HEK293 (cell line): ENCODE data around the gene NYAP2.

Experiments
- CTCF ChIA-PET: fragments of 350-600 bp; formaldehyde crosslinking; extraction: SDS; loops from one replicate; lab custom pipeline; 2021; ENCODE audit warnings: antibody characterized with exemption; lab: Yijun Ruan, JAX
- POLR2A ChIA-PET: fragments of 300-600 bp; formaldehyde crosslinking; extraction: SDS; loops from one replicate; lab custom pipeline; 2020; ENCODE audit warnings: antibody characterized with exemption, inconsistent platforms; lab: Yijun Ruan, JAX
- H3K27ac ChIP-seq: fragments of 200-500 bp; sonication (Bioruptor generic); 2 replicates; pipeline ENCODE4 v1.5.1; 2014; ENCODE audit warnings: low read depth, low read length, control low read depth, inconsistent platforms; ENCODE audit errors: extremely low read depth
- H3K36me3 ChIP-seq, 2 experiments: fragments of 200-500 bp in 1 of 2; sonication (Bioruptor generic) in 1 of 2; 1 replicate in 1 of 2; 2 replicates in 1 of 2; pipeline ENCODE4 v1.5.1; 2014 to 2017; ENCODE audit warnings: inconsistent platforms in 2 of 2, low read length in 2 of 2; ENCODE audit not compliant: control insufficient read depth in 2 of 2, insufficient read depth in 1 of 2
- H3K4me1 ChIP-seq: fragments of 200-500 bp; sonication (Bioruptor generic); 2 replicates; pipeline ENCODE4 v1.5.1; 2014; ENCODE audit warnings: mild to moderate bottlenecking, low read length, inconsistent platforms; ENCODE audit not compliant: control insufficient read depth, insufficient read depth
- H3K4me3 ChIP-seq: 2 replicates; pipeline ENCODE4 v1.5.1; 2011; ENCODE audit warnings: low read depth, mild to moderate bottlenecking, control low read depth, low read length, moderate library complexity
- H3K9me3 ChIP-seq: fragments of 200-500 bp; sonication (Bioruptor generic); 2 replicates; pipeline ENCODE4 v1.5.1; 2014; ENCODE audit warnings: low read depth, low read length, inconsistent platforms; ENCODE audit not compliant: control insufficient read depth, insufficient read depth
- HOXA7 ChIP-seq: sonication (generic); formaldehyde crosslinking; IDR thresholded peaks from 2 replicates; pipeline ENCODE4 v1.8.1; 2022; ENCODE audit warnings: missing genetic modification reagents, borderline replicate concordance
- MZF1 ChIP-seq: fragments of 450-650 bp; formaldehyde crosslinking; IDR thresholded peaks from 2 replicates; pipeline ENCODE4 v1.5.1; 2017; ENCODE audit warnings: missing biosample characterization, missing genetic modification characterization, borderline replicate concordance
- ZBTB26 ChIP-seq: fragments of 450-650 bp; formaldehyde crosslinking; optimal IDR thresholded peaks from 2 replicates; pipeline ENCODE3; 2016; ENCODE audit warnings: missing biosample characterization, mild to moderate bottlenecking, missing genetic modification characterization
- ZBTB8A ChIP-seq: fragments of 450-650 bp; formaldehyde crosslinking; IDR thresholded peaks from 2 replicates; pipeline ENCODE4 v1.5.1; 2016; ENCODE audit warnings: missing biosample characterization, missing genetic modification characterization
- ZFP3 ChIP-seq: fragments of 450-650 bp; formaldehyde crosslinking; IDR thresholded peaks from 2 replicates; pipeline ENCODE4 v1.5.1; 2016; ENCODE audit warnings: low read depth, missing biosample characterization, missing genetic modification characterization
- ZFP37 ChIP-seq: fragments of 450-650 bp; formaldehyde crosslinking; IDR thresholded peaks from 2 replicates; pipeline ENCODE4 v1.5.1; 2016; ENCODE audit warnings: missing biosample characterization, missing genetic modification characterization
- ZFP69B ChIP-seq: fragments of 450-650 bp; formaldehyde crosslinking; IDR thresholded peaks from 2 replicates; pipeline ENCODE4 v1.5.1; 2016; ENCODE audit warnings: missing biosample characterization, missing genetic modification characterization
- ZNF121 ChIP-seq: fragments of 450-650 bp; formaldehyde crosslinking; IDR thresholded peaks from 2 replicates; pipeline ENCODE4 v1.5.1; 2016; ENCODE audit warnings: missing biosample characterization, missing genetic modification characterization
- ZNF140 ChIP-seq: fragments of 450-650 bp; formaldehyde crosslinking; IDR thresholded peaks from 2 replicates; pipeline ENCODE4 v1.5.1; 2016; ENCODE audit warnings: missing biosample characterization, missing genetic modification characterization
- ZNF155 ChIP-seq: fragments of 450-650 bp; formaldehyde crosslinking; IDR thresholded peaks from 2 replicates; pipeline ENCODE4 v1.5.1; 2016; ENCODE audit warnings: missing biosample characterization, missing genetic modification characterization
- ZNF169 ChIP-seq: fragments of 450-650 bp; formaldehyde crosslinking; IDR thresholded peaks from 2 replicates; pipeline ENCODE4 v1.5.1; 2016; ENCODE audit warnings: missing biosample characterization, missing genetic modification characterization
- ZNF175 ChIP-seq: fragments of 450-650 bp; formaldehyde crosslinking; IDR thresholded peaks from 2 replicates; pipeline ENCODE4 v1.5.1; 2016; ENCODE audit warnings: missing biosample characterization, missing genetic modification characterization
- ZNF223 ChIP-seq: fragments of 450-650 bp; formaldehyde crosslinking; IDR thresholded peaks from 2 replicates; pipeline ENCODE4 v1.5.1; 2016; ENCODE audit warnings: missing biosample characterization, missing genetic modification characterization
- ZNF239 ChIP-seq: fragments of 450-650 bp; formaldehyde crosslinking; IDR thresholded peaks from 2 replicates; pipeline ENCODE4 v1.5.1; 2016; ENCODE audit warnings: missing biosample characterization, missing genetic modification characterization
- ZNF248 ChIP-seq: fragments of 450-650 bp; formaldehyde crosslinking; IDR thresholded peaks from 2 replicates; pipeline ENCODE4 v1.5.1; 2017; ENCODE audit warnings: missing biosample characterization, missing genetic modification characterization
- ZNF311 ChIP-seq: fragments of 450-650 bp; formaldehyde crosslinking; IDR thresholded peaks from 2 replicates; pipeline ENCODE4 v1.5.1; 2017; ENCODE audit warnings: missing biosample characterization, missing genetic modification characterization, borderline replicate concordance
- ZNF473 ChIP-seq: fragments of 450-650 bp; formaldehyde crosslinking; IDR thresholded peaks from 2 replicates; pipeline ENCODE4 v1.5.1; 2017; ENCODE audit warnings: missing biosample characterization, missing genetic modification characterization
- ZNF488 ChIP-seq: fragments of 450-650 bp; formaldehyde crosslinking; IDR thresholded peaks from 2 replicates; pipeline ENCODE4 v1.5.1; 2016; ENCODE audit warnings: missing biosample characterization, missing genetic modification characterization
- ZNF560 ChIP-seq: fragments of 450-650 bp; formaldehyde crosslinking; IDR thresholded peaks from 2 replicates; pipeline ENCODE4 v1.5.1; 2017; ENCODE audit warnings: missing biosample characterization, missing genetic modification characterization, borderline replicate concordance
- ZNF585B ChIP-seq: fragments of 450-650 bp; formaldehyde crosslinking; IDR thresholded peaks from 2 replicates; pipeline ENCODE4 v1.5.1; 2016; ENCODE audit warnings: missing biosample characterization, missing genetic modification characterization
- ZNF610 ChIP-seq: fragments of 450-650 bp; formaldehyde crosslinking; IDR thresholded peaks from 2 replicates; pipeline ENCODE4 v1.5.1; 2016; ENCODE audit warnings: missing biosample characterization, missing genetic modification characterization, borderline replicate concordance
- ZNF623 ChIP-seq: fragments of 450-650 bp; formaldehyde crosslinking; IDR thresholded peaks from 2 replicates; pipeline ENCODE4 v1.5.1; 2016; ENCODE audit warnings: missing biosample characterization, missing genetic modification characterization
- ZNF692 ChIP-seq: fragments of 450-650 bp; formaldehyde crosslinking; IDR thresholded peaks from 2 replicates; pipeline ENCODE4 v1.5.1; 2016; ENCODE audit warnings: missing biosample characterization, missing genetic modification characterization
- ZNF777 ChIP-seq: fragments of 450-650 bp; formaldehyde crosslinking; IDR thresholded peaks from 2 replicates; pipeline ENCODE4 v1.5.1; 2017; ENCODE audit warnings: missing biosample characterization, missing genetic modification characterization, borderline replicate concordance
- ZSCAN16 ChIP-seq: fragments of 450-650 bp; formaldehyde crosslinking; IDR thresholded peaks from 2 replicates; pipeline ENCODE4 v1.5.1; 2016; ENCODE audit warnings: missing biosample characterization, missing genetic modification characterization
- TF ChIP-seq, protein P1 (sequence below): fragments of 450-650 bp; formaldehyde crosslinking; IDR thresholded peaks from 2 replicates; pipeline ENCODE4 v1.5.1; 2017; ENCODE audit warnings: missing biosample characterization, missing genetic modification characterization

The NYAP2 gene

GRCh38 chr2:225416616-225417367, 17.3 kb downstream of the NYAP2 start (continued):
- TF ChIP-seq ZNF488 (tag by site-specific recombination): no peak
- TF ChIP-seq ZSCAN16 (tag by site-specific recombination): no peak
- no peak for TF ChIP-seq ZNF175 (tag by site-specific recombination)
- no peak for TF ChIP-seq ZFP3 (tag by site-specific recombination)
- TF ChIP-seq ZNF311 (tag by site-specific recombination): no peak
- TF ChIP-seq ZNF239 (tag by site-specific recombination): no peak
- TF ChIP-seq ZNF169 (tag by site-specific recombination): no peak
- TF ChIP-seq ZNF585B (tag by site-specific recombination): no peak
- TF ChIP-seq ZFP37 (tag by site-specific recombination): no peak
- TF ChIP-seq ZNF248 (tag by site-specific recombination): no peak
- TF ChIP-seq ZNF473 (tag by site-specific recombination): no peak

GRCh38 chr2:225419033-225419432, 19.5 kb downstream of the NYAP2 start:
- POLR2A ChIA-PET: no interaction called here
- CTCF ChIA-PET: no interaction called here

More at GRCh38 chr2:225419033-225419432, 19.5 kb downstream of the NYAP2 start:
- H3K36me3 ChIP-seq: no peaks in the 10 kb centered on the region
- H3K4me3 ChIP-seq: no peak overlapping the region
- no peaks in the 10 kb centered on the region for H3K4me1 ChIP-seq
- no peak overlapping the region for H3K27ac ChIP-seq
- H3K9me3 ChIP-seq: no peaks in the 10 kb centered on the region
- TF ChIP-seq ZNF692 (tag by site-specific recombination): no peak
- no peak for TF ChIP-seq ZNF585B (tag by site-specific recombination)
- no peak for TF ChIP-seq ZBTB8A (tag by site-specific recombination)
- TF ChIP-seq MZF1 (tag by site-specific recombination): no peak
- TF ChIP-seq ZNF140 (tag by site-specific recombination): no peak
- TF ChIP-seq ZNF223 (tag by site-specific recombination): no peak
- TF ChIP-seq, protein P1, sequence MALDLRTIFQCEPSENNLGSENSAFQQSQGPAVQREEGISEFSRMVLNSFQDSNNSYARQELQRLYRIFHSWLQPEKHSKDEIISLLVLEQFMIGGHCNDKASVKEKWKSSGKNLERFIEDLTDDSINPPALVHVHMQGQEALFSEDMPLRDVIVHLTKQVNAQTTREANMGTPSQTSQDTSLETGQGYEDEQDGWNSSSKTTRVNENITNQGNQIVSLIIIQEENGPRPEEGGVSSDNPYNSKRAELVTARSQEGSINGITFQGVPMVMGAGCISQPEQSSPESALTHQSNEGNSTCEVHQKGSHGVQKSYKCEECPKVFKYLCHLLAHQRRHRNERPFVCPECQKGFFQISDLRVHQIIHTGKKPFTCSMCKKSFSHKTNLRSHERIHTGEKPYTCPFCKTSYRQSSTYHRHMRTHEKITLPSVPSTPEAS: no peak
- TF ChIP-seq ZNF623 (tag by site-specific recombination): no peak
- TF ChIP-seq ZFP69B (tag by site-specific recombination): no peak
- no peak for TF ChIP-seq HOXA7
- no peak for TF ChIP-seq ZNF121 (tag by site-specific recombination)
- TF ChIP-seq ZNF777 (tag by site-specific recombination): no peak
- no peak for TF ChIP-seq ZNF155
- no peak for TF ChIP-seq ZBTB26 (tag by site-specific recombination)
- no peak for TF ChIP-seq ZNF610
- TF ChIP-seq ZNF560 (tag by site-specific recombination): no peak
